PFSK-1 (cell line): ENCODE data around the gene MSI2.

ENCODE experiments used
- TAF1 ChIP-seq: IDR thresholded peaks from 2 replicates; pipeline ENCODE4 v1.6.1; 2012; ENCODE audit warnings: low read length, control low read depth, borderline replicate concordance; ENCODE audit not compliant: insufficient read depth
- TF ChIP-seq, protein P1 (sequence below), 2 experiments: IDR thresholded peaks; 2 replicates each; pipeline versions ENCODE4 v1.6.1 to v1.8.0; 2011 to 2012; ENCODE audit warnings: low read depth in 2 of 2, low read length in 2 of 2, control low read depth in 1 of 2, inconsistent platforms in 1 of 2, mild to moderate bottlenecking in 1 of 2, moderate library complexity in 1 of 2; ENCODE audit not compliant: insufficient read depth in 1 of 2

DNA sequence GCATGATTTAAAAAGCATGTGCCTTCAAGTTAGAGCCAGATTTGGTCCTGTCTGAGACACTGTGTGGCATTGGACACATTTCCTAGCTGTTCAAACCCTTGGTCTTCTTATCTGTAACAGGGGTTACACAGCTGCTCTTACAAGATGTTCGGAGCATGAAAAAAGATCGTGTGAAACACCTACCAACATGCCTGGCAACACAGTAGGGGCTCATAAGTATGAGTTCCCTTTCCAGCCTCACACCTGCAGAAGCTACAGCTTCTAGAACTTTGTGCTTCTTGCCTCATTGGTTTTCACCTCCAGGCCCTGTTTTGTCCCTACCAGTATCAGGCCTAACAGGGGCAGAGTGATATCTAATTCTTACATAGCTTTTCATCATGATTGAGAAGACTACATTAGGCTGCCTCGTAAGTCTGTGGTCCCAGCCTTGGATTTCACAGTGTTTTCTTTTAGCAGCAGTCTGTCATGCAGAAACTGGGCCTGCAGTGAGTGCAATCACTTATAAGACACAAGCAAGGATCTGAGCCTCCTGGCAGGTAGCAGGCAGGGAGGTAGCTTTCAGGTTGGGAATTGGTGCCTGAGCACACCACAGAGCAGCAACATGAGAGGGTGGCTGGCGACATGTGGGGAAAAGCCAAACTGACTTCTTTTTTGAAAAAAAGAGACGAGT, 410.0 kb downstream of the MSI2 start:
- no peak for TF ChIP-seq TAF1
- TF ChIP-seq, protein P1, sequence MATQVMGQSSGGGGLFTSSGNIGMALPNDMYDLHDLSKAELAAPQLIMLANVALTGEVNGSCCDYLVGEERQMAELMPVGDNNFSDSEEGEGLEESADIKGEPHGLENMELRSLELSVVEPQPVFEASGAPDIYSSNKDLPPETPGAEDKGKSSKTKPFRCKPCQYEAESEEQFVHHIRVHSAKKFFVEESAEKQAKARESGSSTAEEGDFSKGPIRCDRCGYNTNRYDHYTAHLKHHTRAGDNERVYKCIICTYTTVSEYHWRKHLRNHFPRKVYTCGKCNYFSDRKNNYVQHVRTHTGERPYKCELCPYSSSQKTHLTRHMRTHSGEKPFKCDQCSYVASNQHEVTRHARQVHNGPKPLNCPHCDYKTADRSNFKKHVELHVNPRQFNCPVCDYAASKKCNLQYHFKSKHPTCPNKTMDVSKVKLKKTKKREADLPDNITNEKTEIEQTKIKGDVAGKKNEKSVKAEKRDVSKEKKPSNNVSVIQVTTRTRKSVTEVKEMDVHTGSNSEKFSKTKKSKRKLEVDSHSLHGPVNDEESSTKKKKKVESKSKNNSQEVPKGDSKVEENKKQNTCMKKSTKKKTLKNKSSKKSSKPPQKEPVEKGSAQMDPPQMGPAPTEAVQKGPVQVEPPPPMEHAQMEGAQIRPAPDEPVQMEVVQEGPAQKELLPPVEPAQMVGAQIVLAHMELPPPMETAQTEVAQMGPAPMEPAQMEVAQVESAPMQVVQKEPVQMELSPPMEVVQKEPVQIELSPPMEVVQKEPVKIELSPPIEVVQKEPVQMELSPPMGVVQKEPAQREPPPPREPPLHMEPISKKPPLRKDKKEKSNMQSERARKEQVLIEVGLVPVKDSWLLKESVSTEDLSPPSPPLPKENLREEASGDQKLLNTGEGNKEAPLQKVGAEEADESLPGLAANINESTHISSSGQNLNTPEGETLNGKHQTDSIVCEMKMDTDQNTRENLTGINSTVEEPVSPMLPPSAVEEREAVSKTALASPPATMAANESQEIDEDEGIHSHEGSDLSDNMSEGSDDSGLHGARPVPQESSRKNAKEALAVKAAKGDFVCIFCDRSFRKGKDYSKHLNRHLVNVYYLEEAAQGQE (IDR thresholded peaks at IDR 0.05; ENCODE audit: insufficient read depth in 1 of 2, low read depth in 2 of 2, low read length in 2 of 2): no peak
